GM12865 (cell line): ENCODE measurements around the gene SEMA3A.

ENCODE experiments used
- DNase-seq: peaks from one replicate; pipeline ENCODE4 v3.0.0; 2010; ENCODE audit warnings: low read depth
- H3K4me3 ChIP-seq: 2 replicates; pipeline ENCODE4 v1.5.1; 2011; ENCODE audit warnings: mild to moderate bottlenecking, low read depth, low read length, control low read depth
- TF ChIP-seq, protein P1 (sequence below): IDR thresholded peaks from 2 replicates; pipeline ENCODE4 v1.5.1; 2011; ENCODE audit warnings: low read length, control low read depth, low read depth, inconsistent platforms; ENCODE audit not compliant: insufficient read depth; ENCODE audit errors: missing control alignments

SEMA3A gene

DNA sequence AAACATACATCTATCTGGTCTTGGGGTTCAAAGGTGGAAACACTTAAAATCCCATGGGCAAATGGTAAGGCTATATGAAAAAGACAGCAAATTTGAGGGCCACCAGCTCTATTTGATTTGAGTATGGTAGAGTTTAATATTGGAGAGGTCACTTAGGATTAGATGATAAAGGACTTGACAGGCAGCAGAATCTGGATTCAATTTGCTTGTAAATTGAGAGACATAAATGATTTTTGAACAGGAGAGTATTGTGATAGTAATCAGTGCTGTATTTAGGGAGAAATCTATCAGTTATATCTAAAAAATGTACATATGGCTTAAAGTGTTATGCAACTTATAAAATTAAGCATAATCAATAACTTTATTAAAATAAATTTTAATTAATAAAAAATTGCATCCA lies 155.2 kb downstream of the SEMA3A start:
- no peak for DNase-seq
- TF ChIP-seq, protein P1, sequence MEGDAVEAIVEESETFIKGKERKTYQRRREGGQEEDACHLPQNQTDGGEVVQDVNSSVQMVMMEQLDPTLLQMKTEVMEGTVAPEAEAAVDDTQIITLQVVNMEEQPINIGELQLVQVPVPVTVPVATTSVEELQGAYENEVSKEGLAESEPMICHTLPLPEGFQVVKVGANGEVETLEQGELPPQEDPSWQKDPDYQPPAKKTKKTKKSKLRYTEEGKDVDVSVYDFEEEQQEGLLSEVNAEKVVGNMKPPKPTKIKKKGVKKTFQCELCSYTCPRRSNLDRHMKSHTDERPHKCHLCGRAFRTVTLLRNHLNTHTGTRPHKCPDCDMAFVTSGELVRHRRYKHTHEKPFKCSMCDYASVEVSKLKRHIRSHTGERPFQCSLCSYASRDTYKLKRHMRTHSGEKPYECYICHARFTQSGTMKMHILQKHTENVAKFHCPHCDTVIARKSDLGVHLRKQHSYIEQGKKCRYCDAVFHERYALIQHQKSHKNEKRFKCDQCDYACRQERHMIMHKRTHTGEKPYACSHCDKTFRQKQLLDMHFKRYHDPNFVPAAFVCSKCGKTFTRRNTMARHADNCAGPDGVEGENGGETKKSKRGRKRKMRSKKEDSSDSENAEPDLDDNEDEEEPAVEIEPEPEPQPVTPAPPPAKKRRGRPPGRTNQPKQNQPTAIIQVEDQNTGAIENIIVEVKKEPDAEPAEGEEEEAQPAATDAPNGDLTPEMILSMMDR: no peak
- no peak overlapping the region for H3K4me3 ChIP-seq

DNA sequence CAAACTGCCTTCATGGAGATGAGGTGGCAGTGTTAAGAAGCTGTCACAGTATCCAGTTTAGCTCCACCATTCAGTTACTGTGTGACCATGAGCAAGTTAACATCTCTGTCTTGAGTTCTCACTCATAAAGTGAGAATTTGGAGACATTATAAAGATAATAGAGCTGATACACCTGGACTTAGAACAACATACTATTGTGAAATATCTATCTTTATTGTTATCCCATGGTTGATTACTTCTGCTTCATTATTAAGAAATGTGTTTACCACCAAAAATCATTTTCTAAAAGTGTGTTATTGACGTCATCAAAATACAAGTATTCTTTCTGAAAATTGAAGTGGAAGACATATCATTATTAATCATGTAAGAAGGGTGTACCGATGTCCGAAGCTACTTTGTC lies 166.9 kb downstream of the SEMA3A start:
- DNase-seq: no peak
- TF ChIP-seq, protein P1: no peak
- no peak overlapping the region for H3K4me3 ChIP-seq

DNA sequence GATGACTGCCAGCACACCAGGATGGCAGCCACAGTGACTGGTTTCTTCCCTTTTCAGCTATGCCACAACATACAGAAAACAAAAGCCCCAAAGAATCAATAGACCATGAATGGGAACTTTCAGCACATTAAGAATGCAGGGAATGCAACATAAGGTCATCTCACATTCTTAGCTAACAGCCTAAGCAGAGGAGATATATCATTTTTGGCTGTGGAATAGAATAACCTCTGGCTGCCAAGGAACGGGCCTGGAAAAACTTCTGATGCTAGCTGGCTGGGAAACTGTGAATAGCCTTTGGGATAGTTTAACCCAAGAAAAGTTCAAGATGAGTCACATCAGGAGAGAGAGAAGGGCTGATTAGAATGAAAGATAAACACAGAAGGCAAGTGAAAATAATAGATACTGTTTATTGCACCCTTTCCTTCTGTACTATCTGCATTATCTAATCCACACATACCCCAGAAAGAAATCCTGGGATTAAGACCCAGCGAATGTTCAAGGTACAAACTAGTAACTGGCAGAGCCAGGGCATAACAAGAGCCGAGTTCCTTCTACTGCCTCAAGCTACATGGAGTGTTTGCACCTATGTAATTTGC lies 169.2 kb downstream of the SEMA3A start:
- peak; percentile 5 for DNase-seq
- TF ChIP-seq, protein P1: no peak
- H3K4me3 ChIP-seq: no peak overlapping the region

DNA sequence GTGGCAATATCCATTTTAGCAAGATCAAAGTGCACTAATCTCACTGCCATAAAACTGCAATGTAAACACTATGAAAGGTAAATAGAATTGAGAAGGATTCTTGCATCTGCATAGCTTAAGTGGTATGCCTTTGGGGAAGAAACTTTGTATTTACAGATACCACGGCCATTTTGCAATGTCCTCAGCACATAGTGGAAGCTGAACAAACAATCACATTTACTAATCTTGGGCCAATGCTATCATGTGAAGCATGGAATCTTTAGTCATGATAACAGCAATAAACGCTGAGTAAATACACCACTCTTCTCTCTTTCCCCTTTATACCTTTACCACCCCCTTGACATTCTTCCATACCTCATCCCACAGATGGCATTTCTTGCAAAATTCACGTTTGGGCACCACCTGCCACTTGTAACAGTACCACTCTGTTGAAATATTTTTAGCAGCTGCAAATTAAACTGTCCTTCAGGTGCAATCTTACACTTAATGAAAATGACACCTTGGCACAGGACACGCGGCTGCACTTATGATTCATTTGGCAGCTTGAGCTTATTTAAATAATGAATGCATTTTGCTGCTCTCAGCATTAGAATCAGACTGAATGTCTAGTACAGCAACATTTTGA lies 171.8 kb downstream of the SEMA3A start:
- H3K4me3 ChIP-seq: no peak overlapping the region
- TF ChIP-seq, protein P1: no peak
- DNase-seq: no peak

DNA sequence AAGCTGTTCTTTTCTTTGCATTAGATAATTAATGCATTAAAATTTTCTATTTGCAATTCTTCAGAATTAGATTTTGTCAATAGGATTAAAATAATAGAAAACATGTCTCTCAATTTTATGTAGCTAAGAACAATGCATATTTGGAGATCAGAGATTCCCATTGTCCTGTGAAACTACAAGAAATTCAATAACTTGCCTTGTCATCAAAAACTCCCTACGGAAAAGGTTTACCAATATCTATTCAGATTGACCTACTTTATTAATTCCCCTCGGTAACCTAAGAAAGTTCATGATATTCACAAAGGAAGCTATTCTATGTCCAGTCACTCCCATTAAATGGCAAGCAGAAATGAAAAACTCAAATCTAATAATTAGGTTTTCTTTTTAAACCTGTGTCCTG lies 172.6 kb downstream of the SEMA3A start:
- no peak for DNase-seq
- TF ChIP-seq, protein P1: no peak
- H3K4me3 ChIP-seq: no peak overlapping the region

DNA sequence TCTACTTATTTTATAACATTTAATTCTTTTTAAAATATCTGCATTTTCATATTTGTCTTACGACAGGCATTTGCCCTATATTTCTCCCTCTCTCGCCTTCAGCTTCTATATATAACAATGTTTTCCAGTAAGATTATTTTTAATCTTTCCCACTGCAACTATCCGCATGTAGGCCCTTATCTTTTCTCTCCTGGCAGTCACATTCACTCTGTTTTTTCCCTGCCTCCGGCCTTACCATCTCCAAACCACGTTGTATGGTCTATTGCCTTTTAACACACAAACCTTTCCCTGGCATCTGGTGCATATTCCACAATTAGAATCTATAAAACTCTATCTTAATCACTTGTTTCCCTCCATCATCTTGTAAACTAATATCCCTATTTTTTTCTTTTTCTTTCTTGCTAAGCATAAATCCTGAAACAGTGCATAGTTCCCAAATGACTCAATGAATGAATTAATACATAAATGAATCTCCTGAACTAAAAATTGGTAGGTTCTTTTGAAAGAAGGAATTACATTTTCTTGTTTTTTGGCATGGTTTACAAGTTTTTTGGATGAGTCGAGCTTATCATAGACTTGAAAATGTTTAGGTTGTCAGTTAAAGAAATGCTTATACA lies 173.2 kb downstream of the SEMA3A start:
- TF ChIP-seq, protein P1: no peak
- DNase-seq: no peak
- H3K4me3 ChIP-seq: no peak overlapping the region

DNA sequence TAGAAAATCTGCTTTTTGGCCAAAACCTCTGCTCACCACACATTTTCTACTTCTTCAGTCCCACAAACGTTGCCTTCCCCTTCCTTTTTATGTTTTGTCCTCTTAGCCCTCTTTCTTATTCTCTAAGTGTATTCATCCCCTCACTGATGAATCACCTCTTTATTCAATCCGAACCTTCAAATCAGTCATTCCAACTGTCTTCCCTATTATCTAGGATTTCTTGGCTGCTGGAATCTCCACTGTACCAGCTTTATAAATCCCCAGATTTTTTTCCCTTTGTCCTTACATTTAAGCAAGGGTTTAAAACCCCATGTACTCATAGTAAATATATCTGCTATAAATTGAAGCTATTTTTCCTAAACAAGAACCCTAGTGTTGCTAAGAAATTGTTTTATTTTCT lies 176.9 kb downstream of the SEMA3A start:
- H3K4me3 ChIP-seq: no peak overlapping the region
- DNase-seq: no peak
- TF ChIP-seq, protein P1: no peak
